ENCODE results near the gene PRCP. TPM values are rescaled to one million over a fixed set of nuclear protein-coding genes. Genes with fewer than 3 reads are reported as not detected.
"Not testable (repeated sequence)": the region's sequence is repeated elsewhere in the genome, so short reads cannot be mapped to it uniquely, and the experiment has no call there.

The PRCP gene
- total RNA-seq, 1 donor from 2014 or later: 445 TPM

DNA sequence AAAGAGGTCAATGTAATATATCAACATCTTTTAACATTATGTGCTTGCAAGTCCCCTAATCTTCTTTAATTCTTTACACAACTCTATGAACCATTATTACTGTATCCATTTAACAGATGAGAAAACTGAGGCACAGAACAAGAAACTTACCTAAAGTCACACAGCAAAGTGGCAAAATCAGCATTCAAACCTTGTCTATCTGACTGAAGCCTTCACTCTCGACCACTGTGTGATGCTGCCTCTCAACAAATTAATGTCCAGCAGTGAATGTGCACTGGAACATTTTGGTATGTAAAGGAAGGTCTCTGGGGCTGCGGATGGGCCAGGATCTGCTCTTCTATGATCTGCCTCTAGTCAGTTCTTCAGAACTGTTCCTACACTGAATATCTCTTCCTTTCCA is 42.1 kb downstream of the PRCP start:
- H3K27ac Mint-ChIP-seq (ENCODE audit: unreplicated experiment): no peak overlapping the region
- peaks cover 19% of the 10 kb centered on the region for H3K36me3 Mint-ChIP-seq (ENCODE audit: low read depth, unreplicated experiment)
- H3K9me3 Mint-ChIP-seq (ENCODE audit: unreplicated experiment): no peaks in the 10 kb centered on the region
- no peak for DNase-seq (ENCODE audit: low spot score)
- peaks cover 13% of the 10 kb centered on the region for H3K4me1 Mint-ChIP-seq (ENCODE audit: unreplicated experiment)
- TF ChIP-seq, protein P1, sequence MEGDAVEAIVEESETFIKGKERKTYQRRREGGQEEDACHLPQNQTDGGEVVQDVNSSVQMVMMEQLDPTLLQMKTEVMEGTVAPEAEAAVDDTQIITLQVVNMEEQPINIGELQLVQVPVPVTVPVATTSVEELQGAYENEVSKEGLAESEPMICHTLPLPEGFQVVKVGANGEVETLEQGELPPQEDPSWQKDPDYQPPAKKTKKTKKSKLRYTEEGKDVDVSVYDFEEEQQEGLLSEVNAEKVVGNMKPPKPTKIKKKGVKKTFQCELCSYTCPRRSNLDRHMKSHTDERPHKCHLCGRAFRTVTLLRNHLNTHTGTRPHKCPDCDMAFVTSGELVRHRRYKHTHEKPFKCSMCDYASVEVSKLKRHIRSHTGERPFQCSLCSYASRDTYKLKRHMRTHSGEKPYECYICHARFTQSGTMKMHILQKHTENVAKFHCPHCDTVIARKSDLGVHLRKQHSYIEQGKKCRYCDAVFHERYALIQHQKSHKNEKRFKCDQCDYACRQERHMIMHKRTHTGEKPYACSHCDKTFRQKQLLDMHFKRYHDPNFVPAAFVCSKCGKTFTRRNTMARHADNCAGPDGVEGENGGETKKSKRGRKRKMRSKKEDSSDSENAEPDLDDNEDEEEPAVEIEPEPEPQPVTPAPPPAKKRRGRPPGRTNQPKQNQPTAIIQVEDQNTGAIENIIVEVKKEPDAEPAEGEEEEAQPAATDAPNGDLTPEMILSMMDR (IDR thresholded peaks at IDR 0.05; ENCODE audit: unreplicated experiment): no peak
- no peak overlapping the region for H3K4me3 Mint-ChIP-seq (ENCODE audit: unreplicated experiment)
- H3K27me3 Mint-ChIP-seq (ENCODE audit: unreplicated experiment): no peaks in the 10 kb centered on the region

GRCh38 chr11:82857145-82857544 is 43.1 kb downstream of the PRCP start:
- no peak for DNase-seq (ENCODE audit: low spot score)
- H3K27me3 Mint-ChIP-seq (ENCODE audit: unreplicated experiment): no peaks in the 10 kb centered on the region
- no peaks in the 10 kb centered on the region for H3K9me3 Mint-ChIP-seq (ENCODE audit: unreplicated experiment)
- H3K4me1 Mint-ChIP-seq (ENCODE audit: unreplicated experiment): peaks cover 6% of the 10 kb centered on the region
- H3K36me3 Mint-ChIP-seq (ENCODE audit: low read depth, unreplicated experiment): peaks cover 19% of the 10 kb centered on the region
- no peak overlapping the region for H3K27ac Mint-ChIP-seq (ENCODE audit: unreplicated experiment)
- H3K4me3 Mint-ChIP-seq (ENCODE audit: unreplicated experiment): no peak overlapping the region
- TF ChIP-seq, protein P1 (IDR thresholded peaks at IDR 0.05; ENCODE audit: unreplicated experiment): no peak

DNA sequence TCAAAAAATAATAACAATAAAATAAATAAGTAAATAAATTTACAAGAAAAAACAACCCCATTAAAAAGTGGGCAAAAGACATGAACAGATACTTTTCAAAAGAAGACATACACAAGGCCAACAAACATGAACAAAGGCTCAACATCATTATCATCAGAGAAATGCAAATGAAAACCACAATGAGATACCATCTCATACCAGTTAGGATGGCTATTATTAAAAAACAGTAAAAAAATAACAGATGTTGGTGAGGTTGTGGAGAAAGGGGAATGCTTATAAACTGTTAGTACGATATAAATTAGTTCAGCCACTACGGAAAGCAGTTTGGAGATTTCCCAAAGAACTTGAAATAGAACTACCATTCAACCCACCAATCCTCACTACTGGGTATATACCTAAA is 44.6 kb downstream of the PRCP start:
- H3K27ac Mint-ChIP-seq (ENCODE audit: unreplicated experiment): no peak overlapping the region
- no peak for DNase-seq (ENCODE audit: low spot score)
- H3K4me3 Mint-ChIP-seq (ENCODE audit: unreplicated experiment): no peak overlapping the region
- H3K9me3 Mint-ChIP-seq (ENCODE audit: unreplicated experiment): no peaks in the 10 kb centered on the region
- H3K36me3 Mint-ChIP-seq (ENCODE audit: low read depth, unreplicated experiment): peaks cover 19% of the 10 kb centered on the region
- H3K4me1 Mint-ChIP-seq (ENCODE audit: unreplicated experiment): peaks cover 6% of the 10 kb centered on the region
- no peaks in the 10 kb centered on the region for H3K27me3 Mint-ChIP-seq (ENCODE audit: unreplicated experiment)
- TF ChIP-seq, protein P1 (IDR thresholded peaks at IDR 0.05; ENCODE audit: unreplicated experiment): no peak

DNA sequence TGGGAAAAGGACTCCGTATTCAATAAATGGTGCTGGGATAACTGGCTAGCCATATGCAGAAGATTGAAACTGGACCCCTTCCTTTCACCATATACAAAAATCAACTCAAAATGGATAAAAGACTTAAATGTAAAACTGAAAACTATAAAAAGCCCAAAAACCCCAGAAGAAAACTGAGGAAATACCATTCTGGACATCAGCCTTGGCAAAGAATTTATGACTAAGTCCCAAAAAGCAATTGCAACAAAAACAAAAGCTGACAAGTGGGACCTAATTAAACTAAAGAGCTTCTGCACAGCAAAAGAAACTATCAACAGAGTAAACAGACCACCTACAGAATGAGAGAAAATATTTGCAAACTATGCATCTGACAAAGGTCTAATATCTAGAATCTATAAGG is 45.3 kb downstream of the PRCP start:
- not testable (repeated sequence) for H3K4me3 Mint-ChIP-seq (ENCODE audit: unreplicated experiment); H3K9me3 Mint-ChIP-seq (ENCODE audit: unreplicated experiment); DNase-seq (ENCODE audit: low spot score); H3K4me1 Mint-ChIP-seq (ENCODE audit: unreplicated experiment); H3K27ac Mint-ChIP-seq (ENCODE audit: unreplicated experiment); H3K27me3 Mint-ChIP-seq (ENCODE audit: unreplicated experiment)
- peaks cover 19% of the 10 kb centered on the region for H3K36me3 Mint-ChIP-seq (ENCODE audit: low read depth, unreplicated experiment)

- no peaks in the 10 kb centered on the region for H3K27me3 Mint-ChIP-seq (ENCODE audit: unreplicated experiment)
- H3K27ac Mint-ChIP-seq (ENCODE audit: unreplicated experiment): no peak overlapping the region
- no peak for DNase-seq (ENCODE audit: low spot score)
- H3K4me1 Mint-ChIP-seq (ENCODE audit: unreplicated experiment): peaks cover 6% of the 10 kb centered on the region
- no peak overlapping the region for H3K4me3 Mint-ChIP-seq (ENCODE audit: unreplicated experiment)
- H3K9me3 Mint-ChIP-seq (ENCODE audit: unreplicated experiment): no peaks in the 10 kb centered on the region
- TF ChIP-seq, protein P1 (IDR thresholded peaks at IDR 0.05; ENCODE audit: unreplicated experiment): no peak
- peaks cover 19% of the 10 kb centered on the region for H3K36me3 Mint-ChIP-seq (ENCODE audit: low read depth, unreplicated experiment)
Observed at GRCh38 chr11:82854242-82854641, 46.0 kb downstream of the PRCP start.

GRCh38 chr11:82848829-82849228 is 51.4 kb downstream of the PRCP start:
- no peak overlapping the region for H3K27ac Mint-ChIP-seq (ENCODE audit: unreplicated experiment)
- no peaks in the 10 kb centered on the region for H3K36me3 Mint-ChIP-seq (ENCODE audit: low read depth, unreplicated experiment)
- TF ChIP-seq, protein P1 (IDR thresholded peaks at IDR 0.05; ENCODE audit: unreplicated experiment): no peak
- no peaks in the 10 kb centered on the region for H3K4me1 Mint-ChIP-seq (ENCODE audit: unreplicated experiment)
- H3K9me3 Mint-ChIP-seq (ENCODE audit: unreplicated experiment): no peaks in the 10 kb centered on the region
- no peak for DNase-seq (ENCODE audit: low spot score)
- no peak overlapping the region for H3K4me3 Mint-ChIP-seq (ENCODE audit: unreplicated experiment)
- H3K27me3 Mint-ChIP-seq (ENCODE audit: unreplicated experiment): no peaks in the 10 kb centered on the region
